NCI-H146 treated with DMSO at 0.1 percent for 48 hours (cell line): ENCODE results near the gene CHN2.

Source experiments
- DNase-seq: peaks from one replicate; lab custom pipeline; 2025; ENCODE audit not compliant: unreplicated experiment; lab: John Stamatoyannopoulos, UW

CHN2 gene

GRCh38 chr7:29224726-29225125 lies 30.2 kb downstream of the CHN2 start:
- no peak for DNase-seq

DNA sequence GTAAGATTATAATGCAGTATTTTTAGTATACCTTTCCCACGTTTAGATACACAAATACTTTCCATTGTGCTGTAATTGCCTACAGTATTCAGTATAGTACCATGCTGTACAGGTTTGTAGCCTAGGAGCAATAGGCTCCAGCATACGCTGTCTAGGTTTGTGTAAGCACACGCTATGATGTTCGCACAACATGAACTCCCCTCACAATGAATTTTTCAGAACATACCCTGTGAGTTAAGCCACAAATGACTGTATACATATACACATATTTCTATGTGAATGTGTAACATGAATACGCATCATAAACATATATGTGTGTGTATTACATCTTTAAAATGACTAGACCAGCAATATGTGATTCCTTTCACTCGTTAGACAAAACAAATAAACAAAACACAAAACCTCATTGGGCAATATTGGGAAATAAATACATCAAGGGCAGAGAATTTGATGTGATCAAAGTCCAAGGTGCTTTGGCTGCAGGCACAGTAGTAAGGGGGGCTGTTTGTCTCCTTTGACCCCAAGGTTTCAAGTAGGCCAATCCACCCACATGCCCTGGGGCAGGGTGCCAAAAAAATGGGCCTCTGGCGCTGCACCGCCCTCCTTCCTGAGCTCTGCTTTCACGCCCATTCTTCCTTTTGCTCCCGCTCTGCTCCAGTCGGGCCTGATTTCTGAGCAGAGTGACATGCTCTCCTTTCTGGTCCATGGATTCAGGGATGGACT lies 33.9 kb downstream of the CHN2 start:
- DNase-seq: no peak

- DNase-seq: no peak
Measured at GRCh38 chr7:29229066-29229465, 34.5 kb downstream of the CHN2 start.

- DNase-seq: no peak
Measured at GRCh38 chr7:29229946-29230345, 35.4 kb downstream of the CHN2 start.

- peak; percentile 43 for DNase-seq
Measured at GRCh38 chr7:29230871-29231345, 36.3 kb downstream of the CHN2 start.

GRCh38 chr7:29231671-29232232 lies 37.2 kb downstream of the CHN2 start:
- DNase-seq: peak; percentile 19

DNA sequence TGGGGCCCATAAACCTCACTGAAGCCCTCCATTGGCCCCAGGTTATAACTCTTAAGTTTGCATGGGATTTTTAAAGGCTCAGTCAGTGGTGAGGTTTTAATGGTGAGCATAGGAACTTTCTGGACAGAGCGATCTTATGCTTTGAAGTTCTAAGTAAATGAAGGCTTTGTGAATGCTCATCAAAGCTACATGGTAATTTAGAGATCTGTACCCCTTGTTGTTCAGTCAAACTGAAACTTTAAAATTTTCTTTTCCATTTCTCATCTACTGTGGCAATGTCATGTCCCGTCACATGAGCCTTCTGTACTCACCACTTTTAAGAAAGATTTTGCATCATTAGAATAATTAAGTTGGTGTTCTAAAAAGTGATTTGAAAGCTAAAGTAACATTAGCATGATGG lies 39.9 kb downstream of the CHN2 start:
- DNase-seq: no peak

DNA sequence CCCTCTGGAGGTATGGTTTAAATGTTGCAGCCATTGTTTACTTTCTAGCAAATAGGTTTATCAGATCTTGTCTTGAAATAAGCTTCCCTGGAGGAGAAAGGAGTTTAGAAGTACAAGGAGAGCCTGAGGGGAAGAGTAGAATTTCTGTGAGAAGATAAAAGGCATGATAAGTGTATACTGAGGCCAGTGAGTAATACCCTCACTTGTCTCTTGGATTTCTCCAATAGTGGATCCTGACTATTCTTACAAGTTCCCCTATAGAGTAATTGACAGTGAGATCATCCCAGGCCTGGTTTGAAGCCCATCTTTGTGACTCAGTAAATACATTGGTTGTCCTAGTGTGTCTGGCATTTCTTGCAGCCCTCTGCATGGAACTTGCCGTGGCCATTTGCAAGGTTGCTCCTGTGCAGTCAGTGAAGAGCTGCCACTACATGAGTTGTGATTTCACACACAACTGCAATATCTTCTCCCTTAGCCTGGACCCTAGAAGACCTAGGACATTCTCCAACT lies 41.6 kb downstream of the CHN2 start:
- no peak for DNase-seq

DNA sequence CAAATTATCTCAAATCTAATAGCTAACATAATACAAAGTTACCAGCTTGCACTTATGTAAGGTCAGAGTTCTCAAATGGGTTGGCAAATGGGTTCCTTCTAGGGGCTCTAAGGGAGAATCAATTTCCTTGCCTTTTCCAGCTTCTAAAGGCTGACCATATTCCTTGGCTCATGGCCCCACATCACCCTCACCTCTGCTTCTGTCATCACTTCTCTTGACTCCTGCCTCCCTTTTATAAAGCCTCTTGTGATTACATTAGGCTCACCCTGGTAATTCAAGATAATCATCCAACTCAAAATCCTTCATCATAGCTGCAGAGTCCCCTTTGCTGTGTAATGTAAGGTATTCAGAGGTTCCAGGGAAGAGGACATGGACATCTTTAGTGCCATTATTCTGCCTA lies 42.1 kb downstream of the CHN2 start:
- no peak for DNase-seq

DNA sequence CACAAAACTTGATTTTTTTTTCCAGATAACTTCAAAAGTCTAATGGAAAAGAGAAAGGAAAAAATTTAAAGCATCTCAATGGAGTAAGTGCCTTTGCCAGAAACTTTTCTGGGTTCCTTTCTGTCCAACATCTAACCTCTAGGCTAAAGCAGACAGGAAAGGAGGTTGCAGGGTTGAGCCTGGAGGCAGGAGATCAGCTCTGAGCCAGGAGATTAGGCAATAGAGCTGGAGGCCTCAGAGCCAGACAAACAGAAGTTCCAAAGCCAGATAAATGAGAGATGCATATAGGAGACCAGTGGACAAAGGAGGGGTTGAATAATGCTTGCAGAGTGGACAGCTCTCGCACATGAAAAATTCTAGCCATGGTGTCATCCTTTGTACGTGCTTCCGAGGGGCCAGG lies 42.9 kb downstream of the CHN2 start:
- no peak for DNase-seq

DNA sequence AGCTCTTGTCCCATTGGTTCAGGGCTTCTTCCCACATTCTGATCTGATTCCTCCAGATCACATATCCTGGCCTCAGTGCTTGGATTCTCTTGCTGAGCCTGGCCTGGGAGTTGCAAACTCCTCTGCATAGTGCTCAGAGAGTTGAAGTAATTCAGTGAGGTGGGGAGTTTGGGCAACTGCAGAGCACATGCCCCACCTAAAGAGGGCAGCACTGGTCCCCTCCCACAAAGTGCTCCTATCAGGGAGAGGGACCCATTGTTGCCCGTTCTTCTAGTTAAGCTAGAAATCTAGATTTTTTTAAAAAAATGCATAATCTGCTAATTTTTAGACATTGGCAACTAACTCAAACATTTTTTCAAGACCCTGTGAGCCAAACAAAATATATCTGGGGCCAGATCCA lies 45.1 kb downstream of the CHN2 start:
- no peak for DNase-seq

DNA sequence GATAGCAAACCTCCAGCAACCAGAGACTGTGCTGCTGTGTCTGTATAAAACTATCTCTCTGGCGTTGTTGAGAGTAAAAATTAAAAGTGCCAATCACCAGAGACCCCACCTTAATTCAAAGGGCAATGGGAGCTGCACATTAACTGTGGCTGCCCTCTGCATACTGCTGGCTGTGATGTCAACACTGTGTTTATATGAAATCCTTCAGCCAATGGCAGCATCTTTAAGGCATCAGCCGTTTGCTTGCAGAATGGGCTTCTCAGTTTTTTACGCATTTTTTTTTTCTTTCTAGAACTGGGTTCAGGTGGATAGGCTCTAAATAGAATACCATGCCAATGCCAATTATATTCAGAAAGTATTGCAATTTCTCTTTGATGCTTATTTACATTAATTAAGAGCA lies 47.7 kb downstream of the CHN2 start:
- no peak for DNase-seq

DNA sequence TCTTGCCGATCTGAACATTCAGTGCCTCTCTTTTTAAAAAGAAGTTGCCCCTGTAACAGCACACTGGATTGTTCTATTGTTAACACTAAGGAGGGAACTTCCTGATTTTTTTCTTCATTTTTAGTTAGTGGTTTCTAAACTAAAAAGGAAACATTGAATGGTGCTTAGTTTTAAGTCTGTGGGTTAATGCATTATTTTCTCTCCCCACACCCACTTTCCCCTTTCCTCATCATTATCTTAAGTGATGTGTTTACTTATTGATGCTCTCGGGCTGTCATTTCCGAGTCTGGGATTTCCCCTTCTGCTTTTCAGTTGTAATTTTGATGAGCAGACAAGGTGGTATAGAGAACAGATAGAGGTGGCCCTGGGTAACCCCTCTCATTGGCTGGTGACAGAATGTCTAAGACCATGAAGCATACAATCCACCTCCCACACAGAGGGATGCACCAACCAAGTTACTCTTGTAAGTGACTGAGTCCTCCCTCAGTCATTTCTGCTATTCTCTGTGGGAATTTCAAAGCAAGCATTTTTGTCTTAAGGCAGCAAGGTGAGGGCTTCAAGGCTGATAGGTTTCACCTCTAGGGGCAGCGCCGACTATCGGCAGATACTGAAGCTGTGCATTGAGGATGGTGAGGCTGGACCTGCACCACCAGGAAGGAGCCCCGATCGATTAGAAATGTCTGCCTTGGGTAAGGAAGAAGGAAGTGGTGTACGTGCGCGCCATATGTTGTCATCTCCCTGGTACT lies 49.5 kb downstream of the CHN2 start:
- no peak for DNase-seq

DNA sequence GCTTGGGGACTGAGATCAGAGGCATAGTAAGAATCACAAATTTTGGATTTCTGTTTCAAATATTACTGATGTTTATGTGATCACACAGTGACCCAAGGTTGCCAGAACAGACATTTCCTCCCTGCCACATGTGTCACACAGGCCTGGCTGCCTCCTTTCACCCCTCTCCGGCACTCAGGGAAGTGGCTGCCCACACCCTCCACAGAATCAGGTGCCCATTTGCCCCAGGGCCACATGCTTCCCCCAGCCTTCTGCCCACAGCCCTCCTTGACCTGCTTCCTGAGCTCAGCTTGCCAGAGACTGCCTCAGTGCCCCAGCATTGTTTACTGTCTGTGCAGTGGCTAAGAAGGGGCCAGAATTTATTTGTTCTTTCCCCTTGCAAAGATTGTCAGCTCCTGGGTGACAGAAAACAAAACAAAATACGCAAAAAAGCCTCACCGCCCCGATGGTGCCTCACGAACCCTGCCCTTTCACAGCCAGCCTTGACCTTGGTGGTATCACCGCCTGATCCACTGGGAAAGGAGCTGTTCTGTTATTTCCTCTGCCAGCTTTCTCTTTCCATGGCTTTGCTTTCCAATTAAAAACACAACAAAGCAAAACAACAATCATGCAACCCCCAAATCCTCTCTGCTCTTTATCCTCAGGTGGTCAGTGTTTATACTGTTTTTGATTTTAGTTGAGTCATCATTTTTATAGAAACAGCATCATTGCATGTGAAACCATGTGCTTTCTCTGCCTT lies 52.8 kb downstream of the CHN2 start:
- DNase-seq: no peak

- DNase-seq: no peak
Measured at GRCh38 chr7:29247963-29248236, 53.3 kb downstream of the CHN2 start.

DNA sequence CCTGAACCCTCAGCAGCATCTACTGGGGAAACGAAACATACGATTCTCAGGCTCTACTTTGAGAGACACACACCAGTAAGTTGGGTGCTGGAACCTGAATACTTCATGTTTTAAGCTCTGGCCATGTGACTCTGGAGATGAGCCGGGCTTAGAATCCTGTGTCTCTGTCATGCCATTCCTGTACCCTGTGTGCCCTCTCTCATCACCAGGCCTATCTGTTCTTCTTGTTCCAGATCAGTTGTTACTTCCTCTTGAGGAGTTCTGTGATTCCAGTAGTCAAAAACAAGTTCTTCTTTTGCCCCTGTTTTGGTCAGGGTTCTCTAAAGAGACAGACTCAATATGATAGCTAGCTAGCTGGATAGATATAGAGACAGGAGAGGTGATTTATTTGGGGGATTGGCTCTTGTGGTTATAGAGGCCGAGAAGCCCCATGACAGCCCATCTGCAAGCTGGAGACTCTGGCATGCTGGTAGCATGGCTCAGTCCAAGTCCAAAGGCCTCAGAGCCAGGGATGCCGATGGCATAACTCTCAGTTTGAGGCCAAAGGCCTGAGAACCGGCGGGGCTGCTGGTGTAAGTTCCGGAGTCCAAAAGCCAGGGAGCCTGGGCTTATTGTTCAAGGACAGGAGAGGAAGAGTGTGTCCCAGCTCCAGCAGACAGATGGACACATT lies 54.3 kb downstream of the CHN2 start:
- no peak for DNase-seq

GRCh38 chr7:29249383-29249750 lies 54.8 kb downstream of the CHN2 start:
- DNase-seq: no peak

DNA sequence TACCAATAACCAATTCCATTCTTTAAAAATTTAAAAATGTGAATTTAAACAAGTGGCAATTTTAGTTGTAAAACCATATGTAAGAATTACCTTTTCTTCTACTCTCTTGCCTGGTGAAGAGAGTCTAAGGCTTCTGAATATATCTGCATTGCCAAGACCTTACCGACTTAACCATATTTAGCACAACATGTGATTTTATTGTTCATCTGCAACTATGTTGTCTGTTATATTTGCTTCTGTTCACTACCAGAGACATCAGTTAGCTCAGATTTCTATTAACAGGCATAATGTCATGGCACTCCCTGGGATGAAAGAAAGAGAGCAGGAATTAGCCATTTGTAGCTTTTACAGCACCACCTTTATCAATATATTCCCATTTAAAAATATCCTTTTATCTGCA lies 55.3 kb downstream of the CHN2 start:
- DNase-seq: no peak

- DNase-seq: no peak
Measured at GRCh38 chr7:29253225-29253624, 58.6 kb downstream of the CHN2 start.

DNA sequence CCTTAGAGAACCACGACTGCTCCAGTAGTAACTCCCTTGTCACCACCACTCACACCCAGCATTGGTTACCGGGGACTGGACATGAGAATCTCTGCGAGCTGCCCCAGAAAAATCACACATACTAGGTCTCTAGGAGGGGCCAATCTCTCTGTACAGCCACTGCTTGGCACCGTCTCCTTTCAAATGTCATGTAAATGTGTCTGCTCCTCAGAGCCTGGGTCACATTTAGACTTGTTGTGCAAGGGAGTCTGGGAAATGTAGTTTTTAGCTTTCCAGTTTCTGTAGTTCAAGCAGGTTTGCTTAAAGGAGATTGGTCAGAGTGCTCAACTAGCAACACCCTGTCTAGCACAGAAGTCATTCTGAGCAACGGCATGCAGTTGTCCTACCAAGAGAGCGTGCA lies 60.0 kb downstream of the CHN2 start:
- no peak for DNase-seq

DNA sequence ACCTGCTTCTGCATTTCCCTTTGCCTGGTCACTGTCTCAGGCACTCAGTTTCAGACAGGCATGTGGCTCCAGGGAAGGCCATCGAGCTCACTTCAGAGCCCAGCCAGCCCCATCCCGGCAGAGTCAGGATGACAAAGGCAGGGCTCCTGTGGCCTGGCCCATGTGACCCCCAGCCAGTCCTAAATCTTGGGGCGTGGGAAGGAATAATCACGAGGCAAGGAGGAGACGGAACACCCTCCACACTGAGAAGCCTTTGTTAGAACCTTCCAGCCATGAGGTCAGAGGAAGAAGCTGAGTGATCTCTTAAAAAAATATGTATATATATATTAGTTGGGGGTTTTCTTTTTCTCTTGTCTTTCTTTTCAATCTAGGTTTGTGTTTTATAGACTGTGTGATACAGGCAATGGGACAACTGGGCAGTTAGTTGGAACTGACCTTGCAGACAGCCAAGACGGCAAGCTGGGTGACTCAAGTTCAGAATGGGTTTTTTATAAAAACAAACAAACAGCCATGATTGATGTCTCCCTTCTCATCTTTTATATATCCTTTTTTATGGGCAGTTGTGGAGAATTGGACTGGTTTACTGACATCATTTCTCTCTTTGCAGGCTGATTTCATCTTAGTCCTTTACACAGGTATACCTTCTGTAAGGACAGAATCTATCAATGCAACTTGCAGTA lies 60.8 kb downstream of the CHN2 start:
- no peak for DNase-seq
